NT2/D1 (cell line): ENCODE data around the gene CAB39.

Source experiments
- DNase-seq: peaks from one replicate; pipeline ENCODE4 v3.0.0-alpha.2; 2011; ENCODE audit warnings: low read depth, low spot score
- H3K27me3 ChIP-seq: 2 replicates; pipeline ENCODE4 v1.6.0; 2011; ENCODE audit warnings: mild to moderate bottlenecking; ENCODE audit not compliant: insufficient read length, insufficient read depth
- H3K36me3 ChIP-seq: 2 replicates; pipeline ENCODE4 v1.6.1; 2011; ENCODE audit warnings: mild to moderate bottlenecking, low read length, mixed read lengths; ENCODE audit not compliant: insufficient read depth, insufficient read length
- H3K4me1 ChIP-seq: 2 replicates; pipeline ENCODE4 v1.5.1; 2011; ENCODE audit not compliant: insufficient read depth, insufficient read length
- H3K4me3 ChIP-seq: 2 replicates; pipeline ENCODE4 v1.5.1; 2011; ENCODE audit warnings: low read depth; ENCODE audit not compliant: insufficient read length
- H3K9ac ChIP-seq: 2 replicates; pipeline ENCODE4 v1.6.0; 2011; ENCODE audit warnings: low read depth; ENCODE audit not compliant: insufficient read length
- H3K9me3 ChIP-seq: 2 replicates; pipeline ENCODE4 v1.5.1; 2011; ENCODE audit warnings: mild to moderate bottlenecking, low read length; ENCODE audit not compliant: insufficient read depth
- SUZ12 ChIP-seq: IDR thresholded peaks from 2 replicates; pipeline ENCODE4 v1.6.1; 2011; ENCODE audit not compliant: insufficient read length, insufficient read depth; ENCODE audit errors: extremely low read depth
- YY1 ChIP-seq: IDR thresholded peaks from 2 replicates; pipeline ENCODE4 v1.6.1; 2011; ENCODE audit not compliant: insufficient read length, insufficient read depth
- ZNF274 ChIP-seq: IDR thresholded peaks from 2 replicates; pipeline ENCODE4 v1.6.1; 2011; ENCODE audit warnings: mild to moderate bottlenecking, low read depth, low read length

Gene CAB39

GRCh38 chr2:230809677-230810251 lies 97.1 kb downstream of the CAB39 start:
- Histone ChIP-seq H3K4me3 (no peak overlapping the region), H3K9me3 (no peaks in the 10 kb centered on the region), H3K9ac (no peak overlapping the region), H3K36me3 (peaks cover 46% of the 10 kb centered on the region), H3K27me3 (no peaks in the 10 kb centered on the region), H3K4me1 (no peaks in the 10 kb centered on the region)
- TF ChIP-seq YY1, result no peak
- no peak for TF ChIP-seq SUZ12
- no peak for TF ChIP-seq ZNF274
- no peak for DNase-seq

- DNase-seq, result no peak
- Histone ChIP-seq H3K4me1 (no peaks in the 10 kb centered on the region), H3K36me3 (peaks cover 60% of the 10 kb centered on the region)
Measured at GRCh38 chr2:230811508-230811907, 98.9 kb downstream of the CAB39 start.

GRCh38 chr2:230812033-230812432 lies 99.4 kb downstream of the CAB39 start:
- no peak overlapping the region for H3K9ac ChIP-seq
- H3K36me3 ChIP-seq, result peaks cover 66% of the 10 kb centered on the region
- no peaks in the 10 kb centered on the region for H3K27me3 ChIP-seq
- H3K4me3 ChIP-seq, result no peak overlapping the region
- TF ChIP-seq SUZ12 (no peak), ZNF274 (no peak), YY1 (no peak)
- no peaks in the 10 kb centered on the region for H3K4me1 ChIP-seq
- H3K9me3 ChIP-seq, result no peaks in the 10 kb centered on the region
- DNase-seq, result no peak

More at GRCh38 chr2:230811508-230811907, 98.9 kb downstream of the CAB39 start:
- H3K9ac ChIP-seq, result no peak overlapping the region
- TF ChIP-seq ZNF274, result no peak
- no peak for TF ChIP-seq SUZ12
- no peak for TF ChIP-seq YY1
- no peak overlapping the region for H3K4me3 ChIP-seq
- no peaks in the 10 kb centered on the region for H3K27me3 ChIP-seq
- no peaks in the 10 kb centered on the region for H3K9me3 ChIP-seq

- Histone ChIP-seq H3K9ac (no peak overlapping the region), H3K36me3 (peaks cover 81% of the 10 kb centered on the region), H3K4me3 (no peak overlapping the region), H3K9me3 (no peaks in the 10 kb centered on the region), H3K4me1 (no peaks in the 10 kb centered on the region), H3K27me3 (no peaks in the 10 kb centered on the region)
- no peak for TF ChIP-seq SUZ12
- TF ChIP-seq ZNF274, result no peak
- TF ChIP-seq YY1, result no peak
- DNase-seq, result no peak
Measured at GRCh38 chr2:230814616-230815015, 102.0 kb downstream of the CAB39 start.

GRCh38 chr2:230815088-230815487 lies 102.4 kb downstream of the CAB39 start:
- no peak for TF ChIP-seq SUZ12
- no peak for TF ChIP-seq YY1
- TF ChIP-seq ZNF274, result no peak
- no peaks in the 10 kb centered on the region for H3K4me1 ChIP-seq
- peaks cover 81% of the 10 kb centered on the region for H3K36me3 ChIP-seq
- H3K27me3 ChIP-seq, result no peaks in the 10 kb centered on the region
- no peak for DNase-seq
- H3K9me3 ChIP-seq, result no peaks in the 10 kb centered on the region
- H3K9ac ChIP-seq, result no peak overlapping the region
- H3K4me3 ChIP-seq, result no peak overlapping the region

GRCh38 chr2:230816735-230817134 lies 104.1 kb downstream of the CAB39 start:
- DNase-seq, result no peak
- peaks cover 70% of the 10 kb centered on the region for H3K36me3 ChIP-seq
- no peaks in the 10 kb centered on the region for H3K27me3 ChIP-seq
- TF ChIP-seq YY1 (no peak), ZNF274 (no peak), SUZ12 (no peak)
- H3K9me3 ChIP-seq, result no peaks in the 10 kb centered on the region
- no peak overlapping the region for H3K4me3 ChIP-seq
- H3K4me1 ChIP-seq, result peaks cover 2% of the 10 kb centered on the region
- no peak overlapping the region for H3K9ac ChIP-seq

- H3K9ac ChIP-seq, result no peak overlapping the region
- peaks cover 4% of the 10 kb centered on the region for H3K4me1 ChIP-seq
- peaks cover 49% of the 10 kb centered on the region for H3K36me3 ChIP-seq
- no peak for TF ChIP-seq YY1
- no peak for TF ChIP-seq SUZ12
- TF ChIP-seq ZNF274, result no peak
- no peak for DNase-seq
- no peak overlapping the region for H3K4me3 ChIP-seq
- H3K27me3 ChIP-seq, result no peaks in the 10 kb centered on the region
- H3K9me3 ChIP-seq, result no peaks in the 10 kb centered on the region
Measured at GRCh38 chr2:230819433-230819832, 106.8 kb downstream of the CAB39 start.

GRCh38 chr2:230821261-230821990 lies 108.8 kb downstream of the CAB39 start:
- TF ChIP-seq SUZ12 (no peak), ZNF274 (no peak), YY1 (no peak)
- Histone ChIP-seq H3K36me3 (peaks cover 35% of the 10 kb centered on the region), H3K27me3 (no peaks in the 10 kb centered on the region), H3K4me1 (peaks cover 4% of the 10 kb centered on the region), H3K9me3 (no peaks in the 10 kb centered on the region), H3K9ac (no peak overlapping the region), H3K4me3 (no peak overlapping the region)
- no peak for DNase-seq
